Measurements from ENCODE around the gene CTRB1.

CTRB1 gene

GRCh38 chr16:75218256-75219076, at the start of gene CTRB1:
Gene CTRB1 (plus strand): TSS chr16:75218988. CDS start chr16:75219008, 20 bp downstream.
- no peak for DNase-seq (ENCODE audit: low spot score)

- no peak for DNase-seq (ENCODE audit: low spot score)
Measured at GRCh38 chr16:75169899-75170405, 48.8 kb upstream of the CTRB1 start.

- DNase-seq (ENCODE audit: low spot score) = no peak
Measured at GRCh38 chr16:75172578-75172977, 46.2 kb upstream of the CTRB1 start.

GRCh38 chr16:75175074-75175473, 43.7 kb upstream of the CTRB1 start:
- DNase-seq (ENCODE audit: low spot score) = no peak

- no peak for DNase-seq (ENCODE audit: low spot score)
Measured at GRCh38 chr16:75176926-75177325, 41.9 kb upstream of the CTRB1 start.

- DNase-seq (ENCODE audit: low spot score) = no peak
Measured at GRCh38 chr16:75179208-75179607, 39.6 kb upstream of the CTRB1 start.

DNA sequence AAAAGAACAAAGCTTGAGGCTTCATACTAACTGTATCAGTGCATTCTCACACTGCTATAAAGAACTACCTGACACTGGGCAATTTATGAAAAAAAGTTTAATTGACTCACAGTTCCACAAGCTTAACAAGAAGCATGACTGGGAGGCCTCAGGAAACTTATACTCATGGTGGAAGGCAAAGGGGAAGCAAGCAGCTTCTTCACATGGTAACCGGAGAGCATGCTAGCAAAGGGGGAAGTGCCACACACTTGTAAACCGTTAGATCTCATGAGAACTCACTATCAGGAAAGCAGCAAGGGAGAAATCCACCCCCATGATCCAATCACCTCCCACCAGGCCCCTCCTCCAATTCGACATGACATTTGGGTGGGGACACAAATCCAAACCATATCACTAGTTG, 37.2 kb upstream of the CTRB1 start:
- no peak for DNase-seq (ENCODE audit: low spot score)

GRCh38 chr16:75188832-75189477, 29.8 kb upstream of the CTRB1 start:
- no peak for DNase-seq (ENCODE audit: low spot score)

DNA sequence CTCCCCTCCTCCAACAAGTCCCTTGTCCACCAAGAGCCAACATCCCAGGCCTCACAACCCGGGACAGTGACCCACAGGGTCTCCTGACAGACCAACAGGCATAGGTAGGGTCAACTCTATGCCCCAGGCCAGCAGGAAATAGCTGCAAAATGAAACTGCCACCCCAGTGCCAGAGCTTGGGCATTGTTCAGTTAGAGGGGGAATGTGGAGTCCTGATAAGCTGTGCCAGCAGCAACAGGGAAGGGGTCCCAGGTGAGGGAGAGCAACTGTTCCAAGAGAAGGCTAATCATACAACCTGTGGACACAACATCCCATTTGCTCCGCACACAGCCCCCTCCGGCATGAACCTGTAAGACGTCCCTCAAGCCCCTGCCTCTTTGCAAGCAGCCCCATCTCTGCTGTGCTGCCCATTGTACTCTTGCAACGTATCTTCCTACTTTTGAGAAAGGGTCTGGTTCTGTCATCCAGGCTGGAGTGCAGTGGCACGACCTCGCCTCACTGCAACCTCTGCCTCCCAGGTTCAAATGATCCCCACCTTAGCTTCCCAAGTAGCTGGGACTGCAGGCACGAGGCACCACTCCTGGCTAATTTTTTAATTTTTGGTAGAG, 29.0 kb upstream of the CTRB1 start:
- DNase-seq (ENCODE audit: low spot score) = no peak

- DNase-seq (ENCODE audit: low spot score) = no peak
Measured at GRCh38 chr16:75192606-75193264, 26.1 kb upstream of the CTRB1 start.

DNA sequence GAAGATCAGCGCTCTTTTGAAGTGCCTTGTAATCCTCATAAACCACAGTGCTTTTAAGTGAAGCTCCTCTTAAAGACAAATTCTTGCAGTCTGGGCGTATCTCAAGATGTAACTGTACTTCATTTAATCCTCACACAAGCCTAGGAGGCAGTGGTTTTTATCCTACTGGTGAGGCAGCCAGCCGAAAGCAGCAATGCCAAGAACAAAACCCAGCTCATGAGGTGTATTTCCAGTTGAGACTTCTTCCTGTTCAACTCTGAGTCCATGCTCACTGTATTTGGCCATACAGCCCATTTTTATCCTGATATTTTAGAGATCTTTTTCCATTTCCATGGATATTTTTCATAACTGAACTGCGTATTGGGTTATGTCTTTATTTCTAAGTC, 25.5 kb upstream of the CTRB1 start:
- DNase-seq (ENCODE audit: low spot score) = no peak

- DNase-seq (ENCODE audit: low spot score) = no peak
Measured at GRCh38 chr16:75193730-75194444, 24.9 kb upstream of the CTRB1 start.

GRCh38 chr16:75195811-75196790, 22.7 kb upstream of the CTRB1 start:
- DNase-seq (ENCODE audit: low spot score) = no peak

DNA sequence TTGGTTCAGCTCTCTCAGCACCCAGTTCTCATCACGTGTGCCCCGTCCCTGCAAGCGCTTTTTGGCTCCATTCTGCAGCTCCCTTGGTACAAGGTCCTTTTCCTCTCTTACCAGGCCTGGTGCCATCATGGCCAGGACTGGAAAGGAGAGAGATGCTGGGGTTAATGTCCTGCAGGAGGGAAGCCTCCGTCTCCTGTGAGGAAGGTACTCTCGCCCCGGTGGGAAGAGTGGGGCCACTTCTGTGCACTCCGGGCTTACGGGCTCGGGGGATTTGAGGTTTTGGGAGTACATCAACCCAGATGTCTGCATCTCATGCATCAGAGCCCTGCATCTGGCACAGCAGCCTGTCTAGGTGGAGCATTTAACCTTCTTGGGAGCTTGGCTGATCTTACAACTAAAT, 22.0 kb upstream of the CTRB1 start:
- DNase-seq (ENCODE audit: low spot score) = no peak

DNA sequence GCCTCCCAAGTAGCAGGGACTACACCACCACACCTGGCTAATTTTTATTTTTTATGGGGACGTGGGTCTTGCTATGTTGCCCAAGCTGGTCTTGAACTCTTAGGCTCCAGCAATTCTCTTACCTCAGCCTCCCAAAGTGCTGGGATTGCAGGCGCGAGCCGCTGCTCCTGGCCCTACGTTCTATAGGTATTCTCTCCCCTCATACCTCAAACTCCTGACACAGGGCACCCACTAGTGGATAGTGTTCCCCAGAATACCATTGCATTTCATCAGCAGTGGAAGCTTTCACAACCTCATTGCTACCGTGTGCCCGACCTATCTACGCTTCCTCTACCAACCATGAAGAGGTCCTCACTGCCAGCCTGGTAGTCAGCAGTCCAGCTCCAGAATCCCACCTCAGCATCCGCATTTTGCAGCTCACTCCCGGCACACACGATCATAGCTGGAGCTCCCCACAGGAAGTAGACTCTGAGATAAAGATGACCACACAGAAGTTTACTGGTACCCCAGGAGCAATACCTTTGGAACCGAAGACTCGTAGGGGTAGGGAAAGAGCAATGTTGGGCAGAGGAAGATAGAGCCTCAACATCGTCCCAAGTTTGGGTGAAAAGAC, 21.2 kb upstream of the CTRB1 start:
- DNase-seq (ENCODE audit: low spot score) = no peak

- no peak for DNase-seq (ENCODE audit: low spot score)
Measured at GRCh38 chr16:75198135-75198600, 20.6 kb upstream of the CTRB1 start.

- no peak for DNase-seq (ENCODE audit: low spot score)
Measured at GRCh38 chr16:75202069-75202590, 16.7 kb upstream of the CTRB1 start.

- no peak for DNase-seq (ENCODE audit: low spot score)
Measured at GRCh38 chr16:75203096-75203495, 15.7 kb upstream of the CTRB1 start.

DNA sequence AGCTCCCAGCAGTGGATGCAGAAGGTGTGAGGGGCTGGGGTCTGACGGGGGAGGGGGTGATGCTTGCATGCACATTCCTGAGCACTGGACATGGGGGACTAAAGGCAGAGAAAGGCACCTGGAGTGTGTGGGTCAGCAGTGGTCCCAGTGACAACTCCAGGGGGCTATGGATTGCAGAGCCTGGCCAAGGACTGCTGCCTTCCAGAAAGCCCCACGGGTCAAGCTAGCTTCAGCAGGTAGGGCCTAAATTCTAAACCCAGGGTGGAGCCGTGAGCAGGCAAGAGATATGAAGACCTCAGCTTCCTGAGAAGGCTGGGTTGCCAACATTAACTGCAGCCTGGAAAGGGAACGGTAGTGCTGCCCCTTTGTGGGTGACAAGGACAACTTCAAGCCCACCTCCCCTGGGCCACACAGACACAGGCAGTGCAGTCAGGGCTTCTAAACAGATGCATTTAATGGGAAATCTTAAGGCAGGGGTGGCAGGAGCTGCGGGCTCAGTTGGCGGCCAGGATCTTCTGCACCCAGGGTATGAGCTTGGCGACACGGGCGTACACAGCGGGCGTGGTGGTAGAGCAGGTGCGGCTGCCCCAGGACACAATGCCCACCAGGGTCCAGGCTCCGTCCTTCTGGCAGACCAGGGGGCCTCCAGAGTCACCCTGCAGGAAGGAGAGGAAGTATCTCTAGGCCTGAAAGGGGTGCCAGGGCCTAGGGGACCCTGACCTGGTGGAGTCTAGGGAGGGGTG, 14.9 kb upstream of the CTRB1 start:
- no peak for DNase-seq (ENCODE audit: low spot score)
